PC-9 (cell line): ENCODE results near the gene PHF21A.

Experiments
- EZH2 ChIP-seq: fragments of 200-600 bp; sonication (generic); IDR thresholded peaks from 2 replicates; pipeline ENCODE4 v1.8.0; 2017; ENCODE audit warnings: antibody characterized with exemption, low read depth
- TF ChIP-seq, protein P1 (sequence below): fragments of 200-600 bp; sonication (generic); conservative IDR thresholded peaks from 2 replicates; pipeline ENCODE4 v1.6.1; 2017; ENCODE audit warnings: mixed run types, antibody characterized with exemption, mild to moderate bottlenecking, moderate library complexity

DNA sequence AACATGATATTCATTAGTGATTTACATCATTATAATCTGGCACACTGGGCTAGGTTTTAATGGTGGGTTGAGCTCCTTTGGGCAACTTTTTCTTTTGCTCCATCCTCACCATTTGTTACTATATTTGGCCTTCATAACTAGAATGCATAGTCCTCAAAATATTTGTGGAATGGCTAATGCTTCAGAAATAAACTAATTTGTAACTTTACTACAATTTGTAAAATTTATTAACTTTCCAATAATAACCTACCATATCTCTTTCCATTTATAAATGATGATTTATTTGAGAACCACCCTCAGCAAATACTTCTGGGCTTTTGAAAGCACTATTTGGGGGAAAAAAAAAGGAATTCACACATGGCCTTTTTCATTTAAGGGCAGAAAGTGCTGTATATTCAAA, 119.1 kb downstream of the PHF21A start:
- TF ChIP-seq, protein P1, sequence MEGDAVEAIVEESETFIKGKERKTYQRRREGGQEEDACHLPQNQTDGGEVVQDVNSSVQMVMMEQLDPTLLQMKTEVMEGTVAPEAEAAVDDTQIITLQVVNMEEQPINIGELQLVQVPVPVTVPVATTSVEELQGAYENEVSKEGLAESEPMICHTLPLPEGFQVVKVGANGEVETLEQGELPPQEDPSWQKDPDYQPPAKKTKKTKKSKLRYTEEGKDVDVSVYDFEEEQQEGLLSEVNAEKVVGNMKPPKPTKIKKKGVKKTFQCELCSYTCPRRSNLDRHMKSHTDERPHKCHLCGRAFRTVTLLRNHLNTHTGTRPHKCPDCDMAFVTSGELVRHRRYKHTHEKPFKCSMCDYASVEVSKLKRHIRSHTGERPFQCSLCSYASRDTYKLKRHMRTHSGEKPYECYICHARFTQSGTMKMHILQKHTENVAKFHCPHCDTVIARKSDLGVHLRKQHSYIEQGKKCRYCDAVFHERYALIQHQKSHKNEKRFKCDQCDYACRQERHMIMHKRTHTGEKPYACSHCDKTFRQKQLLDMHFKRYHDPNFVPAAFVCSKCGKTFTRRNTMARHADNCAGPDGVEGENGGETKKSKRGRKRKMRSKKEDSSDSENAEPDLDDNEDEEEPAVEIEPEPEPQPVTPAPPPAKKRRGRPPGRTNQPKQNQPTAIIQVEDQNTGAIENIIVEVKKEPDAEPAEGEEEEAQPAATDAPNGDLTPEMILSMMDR, result no peak
- no peak for TF ChIP-seq EZH2
